ENCODE measurements around the gene CCKAR. TPM values are rescaled to one million over a fixed set of nuclear protein-coding genes. Genes with fewer than 3 reads are reported as not detected.

Gene CCKAR
- total and polyA plus RNA-seq, 2 of the 13 experiments (the other 11 are each of a cell fraction or from before 2014, with no cell fraction given): not detected

DNA sequence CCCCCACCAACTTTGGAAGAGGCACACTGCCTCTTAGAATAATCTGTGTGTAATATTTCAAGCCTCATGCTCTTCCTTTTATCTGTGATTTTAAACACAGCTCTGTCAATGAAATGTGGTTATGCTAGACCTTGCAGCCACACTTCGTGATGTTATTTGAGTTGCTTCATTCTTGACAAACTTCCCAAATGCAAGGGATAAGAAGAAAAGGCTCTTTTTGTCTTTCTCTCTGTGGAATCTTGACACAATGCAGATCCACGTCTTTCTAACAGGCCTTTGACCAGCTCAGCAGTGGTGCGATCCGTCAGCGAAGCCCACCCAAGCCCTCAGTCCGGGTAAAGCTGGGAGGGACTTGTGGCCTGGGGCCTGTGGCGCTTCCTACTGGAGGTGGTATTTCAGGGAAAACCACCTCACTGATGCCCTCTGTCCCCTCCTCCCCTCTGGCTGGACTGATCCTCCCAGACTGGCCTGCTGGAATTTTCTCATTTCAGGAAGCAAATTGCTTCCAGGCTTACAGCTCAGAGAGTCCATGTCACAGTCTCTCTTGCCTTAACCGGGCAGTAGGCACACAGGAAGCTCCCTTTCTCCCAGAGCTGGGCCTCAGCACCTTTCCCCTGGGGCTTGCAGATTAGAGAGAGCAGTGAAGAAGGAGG is 19.5 kb upstream of the CCKAR start (continued):
- TF ChIP-seq NCOA5 (CRISPR knock-in tag; IDR thresholded peaks at IDR 0.05) (no peak), FOXJ3 (CRISPR knock-in tag; IDR thresholded peaks at IDR 0.05; ENCODE audit: borderline replicate concordance) (no peak), ZEB1 (IDR thresholded peaks at IDR 0.05; ENCODE audit: insufficient replicate concordance, low read depth) (no peak), NR2C2 (CRISPR knock-in tag; IDR thresholded peaks at IDR 0.05; ENCODE audit: borderline replicate concordance) (no peak)
- TF ChIP-seq, protein P1, sequence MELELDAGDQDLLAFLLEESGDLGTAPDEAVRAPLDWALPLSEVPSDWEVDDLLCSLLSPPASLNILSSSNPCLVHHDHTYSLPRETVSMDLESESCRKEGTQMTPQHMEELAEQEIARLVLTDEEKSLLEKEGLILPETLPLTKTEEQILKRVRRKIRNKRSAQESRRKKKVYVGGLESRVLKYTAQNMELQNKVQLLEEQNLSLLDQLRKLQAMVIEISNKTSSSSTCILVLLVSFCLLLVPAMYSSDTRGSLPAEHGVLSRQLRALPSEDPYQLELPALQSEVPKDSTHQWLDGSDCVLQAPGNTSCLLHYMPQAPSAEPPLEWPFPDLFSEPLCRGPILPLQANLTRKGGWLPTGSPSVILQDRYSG (CRISPR knock-in tag; IDR thresholded peaks at IDR 0.05): no peak

DNA sequence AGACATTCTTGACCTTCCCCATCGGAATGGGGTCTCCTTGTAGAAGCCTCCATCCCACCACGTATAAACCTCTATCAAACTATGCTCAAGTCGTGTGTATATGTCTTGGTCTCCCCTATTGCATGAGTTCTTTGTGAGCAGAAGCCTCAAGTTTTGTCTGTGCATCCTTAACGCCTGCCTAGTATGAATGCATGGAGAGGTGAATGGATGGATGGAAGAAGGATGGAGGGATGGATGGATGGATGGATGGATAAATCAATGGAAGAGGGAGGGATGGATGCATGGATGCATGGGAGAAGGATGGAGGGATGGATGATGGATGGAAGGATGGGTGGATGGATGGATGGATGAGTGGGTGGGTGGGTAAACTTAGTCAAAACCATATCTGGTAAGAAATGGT is 17.0 kb upstream of the CCKAR start:
- H3K27ac ChIP-seq (ENCODE audit: extremely low read length, insufficient read depth, low read length): no peak overlapping the region
- no peak overlapping the region for H3K9ac ChIP-seq (ENCODE audit: insufficient read depth, low read depth, low read length)
- DNase-seq (ENCODE audit: low spot score) (no peak), FAIRE-seq (no peak), ATAC-seq (no peak)
- no peak overlapping the region for H3K4me3 ChIP-seq (replicated peaks in 1 of 3; ENCODE audit: insufficient read depth in 1 of 3, low read depth in 2 of 3, low read length in 3 of 3)
- TF ChIP-seq ZNF570 (CRISPR knock-in tag; IDR thresholded peaks at IDR 0.05; ENCODE audit: borderline replicate concordance) (no peak), GABPB1 (CRISPR knock-in tag; IDR thresholded peaks at IDR 0.05) (no peak), HNRNPLL (IDR thresholded peaks at IDR 0.05; ENCODE audit: low read depth, low read length, poor library complexity, severe bottlenecking) (no peak), ZNF484 (CRISPR knock-in tag; IDR thresholded peaks at IDR 0.05; ENCODE audit: borderline replicate concordance, low read depth) (no peak), ZNF788 (CRISPR knock-in tag; IDR thresholded peaks at IDR 0.05; ENCODE audit: borderline replicate concordance) (no peak), NFYC (CRISPR knock-in tag; IDR thresholded peaks at IDR 0.05) (no peak), ZNF891 (CRISPR knock-in tag; IDR thresholded peaks at IDR 0.05) (no peak), REPIN1 (CRISPR knock-in tag; IDR thresholded peaks at IDR 0.05; ENCODE audit: borderline replicate concordance, low read depth) (no peak), CBFB (CRISPR knock-in tag; IDR thresholded peaks at IDR 0.05) (no peak), ZNF883 (CRISPR knock-in tag; IDR thresholded peaks at IDR 0.05; ENCODE audit: not compliant biosample characterization) (no peak), SP1 (IDR thresholded peaks at IDR 0.05) (no peak), SP1 (CRISPR knock-in tag; IDR thresholded peaks at IDR 0.05) (no peak), TP53 (CRISPR knock-in tag; conservative IDR thresholded peaks at IDR 0.05) (no peak)
- TF ChIP-seq, protein P2, sequence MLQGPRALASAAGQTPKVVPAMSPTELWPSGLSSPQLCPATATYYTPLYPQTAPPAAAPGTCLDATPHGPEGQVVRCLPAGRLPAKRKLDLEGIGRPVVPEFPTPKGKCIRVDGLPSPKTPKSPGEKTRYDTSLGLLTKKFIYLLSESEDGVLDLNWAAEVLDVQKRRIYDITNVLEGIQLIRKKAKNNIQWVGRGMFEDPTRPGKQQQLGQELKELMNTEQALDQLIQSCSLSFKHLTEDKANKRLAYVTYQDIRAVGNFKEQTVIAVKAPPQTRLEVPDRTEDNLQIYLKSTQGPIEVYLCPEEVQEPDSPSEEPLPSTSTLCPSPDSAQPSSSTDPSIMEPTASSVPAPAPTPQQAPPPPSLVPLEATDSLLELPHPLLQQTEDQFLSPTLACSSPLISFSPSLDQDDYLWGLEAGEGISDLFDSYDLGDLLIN (CRISPR knock-in tag; IDR thresholded peaks at IDR 0.05; ENCODE audit: borderline replicate concordance): no peak
- intact Hi-C loops (cut with micrococcal nuclease; ENCODE audit: unreplicated experiment): no loop called here
- ChIA-PET POLR2A (no interaction called here), CTCF (ENCODE audit: low intra/inter-chr PET ratio, low total read pairs) (no interaction called here)
- no peaks in the 10 kb centered on the region for H3K79me2 ChIP-seq (ENCODE audit: insufficient read depth, low read length)
- no peak overlapping the region for H3K4me2 ChIP-seq (ENCODE audit: low read depth, low read length)
- H3K9me3 ChIP-seq (ENCODE audit: low read length): no peaks in the 10 kb centered on the region
- H3K4me1 ChIP-seq (ENCODE audit: insufficient read depth, low read length): no peaks in the 10 kb centered on the region
- no peaks in the 10 kb centered on the region for H4K20me1 ChIP-seq (ENCODE audit: insufficient read depth, low read length)
- no peaks in the 10 kb centered on the region for H3K36me3 ChIP-seq (replicated peaks in 1 of 2; ENCODE audit: control insufficient read depth in 1 of 2, insufficient read depth in 2 of 2, low read length in 2 of 2)
- WGBS (ENCODE audit: low lambda C conversion rate): 22% methylated on average over 4 of the region's 4 CpGs
- in situ Hi-C loops (cut with HindIII; ENCODE audit: extremely low pct_ligation_motif_present, low pct_unique_long_range_greater_than_20kb): no loop called here
- BruUV-seq (replicated peaks): no TSS peak
- H3K27me3 ChIP-seq (ENCODE audit: control insufficient read depth in 1 of 2, insufficient read depth in 2 of 2, low read length in 2 of 2): no peaks in the 10 kb centered on the region; a peak in 1 of 5 replicates
- no peak overlapping the region for H2AFZ ChIP-seq (ENCODE audit: low read length)

Measured in HepG2 (cell line).